ENCODE data around the gene IGF1R.

The IGF1R gene

DNA sequence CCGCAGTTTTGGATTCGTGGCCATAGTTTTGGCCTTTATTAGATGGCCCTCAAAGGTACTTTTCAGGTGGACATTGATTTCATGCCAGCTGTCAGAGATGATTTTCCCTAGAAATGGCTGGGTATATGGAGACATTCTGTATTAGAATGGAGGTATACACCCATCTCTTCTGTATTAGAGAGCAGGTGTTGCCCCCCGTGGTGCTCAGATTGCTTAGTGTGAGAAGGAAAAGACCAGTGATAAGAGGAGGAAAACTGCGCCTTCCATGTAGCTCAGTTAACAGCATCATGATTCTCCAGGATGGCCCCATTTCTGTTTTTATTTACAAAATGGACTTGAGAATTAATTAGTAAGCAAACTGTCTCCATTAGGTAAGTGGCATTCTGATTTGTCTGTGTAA is 145.9 kb downstream of the IGF1R start:
- DNase-seq (ENCODE audit: low read depth in 4 of 4, low spot score in 1 of 4) = no peak

DNA sequence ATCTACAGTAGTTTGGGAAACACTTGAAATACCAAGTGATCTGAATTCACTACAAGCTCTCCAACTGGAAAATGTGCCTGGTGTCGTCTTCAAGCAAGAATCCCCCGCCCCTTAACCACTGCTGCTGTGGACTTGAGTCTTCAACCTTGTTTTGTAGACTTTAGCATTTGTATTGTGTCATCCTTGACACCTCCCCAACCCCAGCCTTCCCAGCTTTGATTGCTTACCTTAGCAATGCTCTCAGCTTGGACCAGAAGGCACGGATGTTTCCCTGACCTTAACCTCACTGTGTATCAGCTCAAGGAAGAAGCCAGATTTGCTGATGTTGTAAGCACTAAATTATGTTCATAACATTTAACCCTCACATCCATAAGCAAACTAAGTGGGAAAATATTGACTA is 146.4 kb downstream of the IGF1R start:
- no peak for DNase-seq (ENCODE audit: low read depth in 4 of 4, low spot score in 1 of 4)

DNA sequence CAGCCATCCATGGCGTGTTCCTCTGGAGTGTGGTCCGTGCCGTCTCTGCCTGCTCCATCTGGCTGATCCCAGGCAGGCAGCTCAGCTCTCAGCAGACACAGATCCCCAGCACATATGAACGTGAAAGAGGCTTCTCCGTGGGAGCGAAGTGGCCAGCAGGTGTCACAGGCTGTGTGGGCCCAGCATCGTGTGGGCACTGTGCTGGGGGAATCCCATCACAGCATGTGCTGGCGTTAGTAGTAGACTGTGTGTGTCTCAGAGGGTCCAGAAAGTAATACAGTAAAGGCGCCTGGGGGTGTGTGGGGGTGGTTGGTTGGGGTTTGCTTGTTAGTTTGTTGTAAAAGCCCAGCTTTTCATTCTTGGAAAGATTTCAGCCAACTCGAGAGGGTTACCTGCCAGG is 147.6 kb downstream of the IGF1R start:
- no peak for DNase-seq (ENCODE audit: low read depth in 4 of 4, low spot score in 1 of 4)

DNA sequence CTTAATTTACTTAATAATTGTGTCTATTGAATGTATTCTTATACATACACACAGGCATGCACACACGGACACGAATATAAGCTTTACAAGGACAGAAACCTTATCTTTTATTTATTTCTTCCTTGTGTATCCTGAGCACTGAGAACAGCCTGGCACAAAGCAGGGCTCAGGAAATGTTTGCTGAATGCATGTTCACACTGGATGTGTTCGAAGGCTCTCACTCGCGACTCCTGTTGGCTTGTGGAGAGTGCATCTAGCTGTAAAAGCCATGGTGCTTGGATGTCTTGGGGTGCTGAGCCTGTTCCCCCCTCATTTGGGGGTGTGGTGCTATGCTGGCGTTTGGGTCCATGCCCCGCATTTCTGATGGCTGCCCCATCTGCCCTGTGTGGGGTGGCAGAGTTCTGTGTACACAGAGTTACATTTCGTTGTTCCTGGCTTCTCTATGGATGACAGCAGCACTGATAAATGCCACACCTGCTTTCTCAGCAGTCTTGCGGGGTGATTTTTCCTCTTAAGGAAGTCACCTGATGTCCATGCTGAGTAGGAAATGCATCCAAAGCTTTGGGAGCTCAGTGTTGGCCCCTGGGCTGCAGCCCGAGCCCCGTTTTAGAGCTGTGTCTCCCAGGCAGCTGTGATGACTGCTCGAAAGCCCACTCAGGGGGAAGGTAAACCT is 148.5 kb downstream of the IGF1R start:
- no peak for DNase-seq (ENCODE audit: low read depth in 4 of 4, low spot score in 1 of 4)

DNA sequence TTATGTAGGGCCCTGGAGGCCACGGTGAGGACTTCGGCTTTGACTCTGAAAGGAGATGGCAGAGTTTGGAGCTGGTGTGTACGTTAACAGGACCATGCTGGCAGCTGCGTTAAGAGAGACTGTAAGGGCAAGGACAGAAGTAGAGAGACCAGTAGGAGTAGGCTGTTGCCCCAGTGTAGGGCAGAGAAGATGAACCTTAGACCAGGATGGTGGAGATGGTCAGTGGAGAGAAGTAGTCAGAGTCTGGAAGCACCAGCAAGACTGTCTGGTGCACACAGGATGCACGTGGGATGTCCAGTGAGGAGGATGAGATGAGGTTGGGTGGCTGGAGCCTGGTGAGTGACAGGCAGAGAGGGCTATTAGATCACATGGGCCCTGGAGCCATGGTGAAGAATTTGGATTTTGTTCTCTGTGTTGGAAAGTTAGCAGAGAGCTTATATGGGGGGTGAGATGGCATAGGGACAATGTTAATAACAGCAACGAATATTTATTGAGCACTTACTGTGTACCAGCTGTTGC is 150.1 kb downstream of the IGF1R start:
- DNase-seq (ENCODE audit: low read depth in 4 of 4, low spot score in 1 of 4) = no peak

DNA sequence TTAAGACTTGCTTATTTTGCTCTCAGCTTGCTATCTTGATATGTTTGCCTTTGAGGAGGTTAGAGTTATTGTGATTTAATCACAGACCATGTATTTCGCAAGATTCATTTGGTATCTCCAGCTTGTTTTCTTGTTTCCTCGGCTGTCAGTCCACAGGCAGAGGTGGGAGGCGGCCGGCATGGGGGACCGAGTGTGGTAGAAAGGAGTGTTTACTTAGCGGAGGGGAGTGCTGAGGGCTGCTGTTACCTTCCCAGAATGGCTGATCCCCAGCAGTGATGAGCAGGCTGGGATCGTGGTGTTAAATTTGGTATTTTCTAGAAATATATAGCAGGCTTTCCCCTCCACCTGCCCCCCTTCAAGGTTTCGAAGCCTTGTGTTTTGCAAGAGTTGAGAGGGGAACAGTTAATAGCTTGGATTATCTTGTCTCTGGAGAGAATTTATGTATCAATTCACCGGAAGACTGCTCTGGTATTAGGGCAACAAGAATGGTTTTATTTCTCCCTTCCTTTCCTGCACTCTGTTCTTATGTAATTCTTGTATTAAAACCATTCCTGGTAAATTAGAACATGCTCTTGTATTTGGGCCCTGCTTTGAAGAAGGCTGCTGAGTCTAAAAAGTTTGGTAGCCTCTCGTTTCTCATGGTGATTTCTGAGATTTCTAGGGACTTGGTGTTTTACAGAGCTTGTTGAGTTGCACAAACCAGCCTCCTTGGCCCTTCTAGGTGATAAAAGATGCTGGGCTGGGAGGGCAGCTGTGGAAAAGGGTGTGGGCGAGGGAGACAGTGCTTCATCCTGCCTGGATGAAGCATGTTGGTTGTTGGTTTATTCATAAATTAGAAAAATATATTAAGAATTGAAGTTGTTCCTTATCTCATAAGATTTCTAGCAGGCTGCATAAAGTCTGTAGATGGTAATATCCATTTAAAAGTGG is 151.4 kb downstream of the IGF1R start:
- DNase-seq (ENCODE audit: low read depth in 4 of 4, low spot score in 1 of 4) = no peak

DNA sequence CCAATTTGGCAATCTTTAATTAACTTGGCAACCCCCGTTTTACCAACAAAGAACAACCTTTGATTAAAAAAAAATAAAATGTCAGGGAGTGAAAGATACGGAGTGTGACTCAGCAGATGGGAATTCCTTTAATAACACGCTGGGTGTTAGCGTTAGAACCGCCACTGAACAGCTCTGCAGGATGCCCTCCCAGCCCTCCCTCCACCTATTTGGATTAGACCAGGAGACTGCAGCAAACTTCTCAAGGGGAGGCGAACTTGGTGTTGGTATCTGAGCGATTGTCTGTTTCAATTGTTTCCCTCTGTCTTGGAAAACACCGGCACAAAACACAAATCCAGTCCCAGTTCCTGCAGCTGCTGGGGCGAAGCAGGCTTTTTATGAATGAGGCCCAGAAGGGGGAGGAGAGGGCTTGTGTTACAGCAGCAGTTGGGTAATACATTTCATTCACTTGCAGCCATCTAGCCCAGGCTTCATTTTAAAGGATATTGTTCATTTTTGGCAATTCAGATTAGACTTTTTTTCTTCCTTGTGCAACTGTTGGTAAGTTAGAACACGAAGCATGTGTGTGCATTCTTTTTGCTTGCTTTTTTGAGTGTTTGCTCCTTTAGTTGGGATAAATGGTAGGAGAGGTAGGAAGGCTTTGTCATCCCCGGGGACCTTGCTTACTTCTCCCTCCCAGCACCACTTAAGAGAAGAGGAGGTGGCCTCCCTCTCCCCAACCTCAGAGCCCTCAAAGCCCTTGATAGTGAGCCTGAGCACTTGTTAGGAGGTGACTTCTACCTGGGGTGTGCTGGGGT is 152.3 kb downstream of the IGF1R start:
- DNase-seq (ENCODE audit: low read depth in 4 of 4, low spot score in 1 of 4) = no peak

DNA sequence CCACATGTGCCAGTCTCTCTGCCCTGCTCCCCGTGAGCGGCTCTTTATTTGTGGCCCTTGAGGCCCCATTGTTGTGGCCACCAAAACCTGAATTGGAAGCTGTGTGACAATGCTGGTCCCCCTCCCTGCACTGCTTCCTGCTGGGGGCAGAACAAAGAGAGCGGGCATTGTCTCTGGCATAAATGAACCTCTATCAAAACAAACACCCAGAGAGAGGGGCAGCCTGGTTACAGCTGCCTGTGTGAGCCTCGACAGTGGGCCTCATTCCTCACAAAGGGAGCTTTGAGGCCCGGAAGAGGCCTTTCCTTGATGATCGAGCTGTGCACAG is 152.9 kb downstream of the IGF1R start:
- no peak for DNase-seq (ENCODE audit: low read depth in 4 of 4, low spot score in 1 of 4)

DNA sequence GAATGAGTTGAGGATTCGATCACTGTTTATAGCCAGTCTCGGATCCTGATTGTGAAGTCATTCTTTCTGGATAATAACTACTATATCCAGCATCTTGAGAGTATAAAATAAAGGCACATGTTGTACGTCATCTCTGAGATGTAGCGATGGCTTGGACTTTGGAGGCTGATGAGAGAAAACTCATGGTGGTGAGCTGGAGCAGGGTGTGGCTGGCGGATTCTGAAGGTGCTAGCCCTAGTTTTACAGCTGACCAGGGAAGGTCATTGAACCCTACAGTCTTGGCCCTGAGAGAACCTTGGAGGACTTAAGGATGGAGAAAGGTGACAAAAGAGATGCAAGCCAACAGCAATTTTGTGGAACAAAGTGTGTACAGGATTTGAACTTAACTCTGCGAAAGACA is 153.8 kb downstream of the IGF1R start:
- DNase-seq (ENCODE audit: low read depth in 4 of 4, low spot score in 1 of 4) = no peak

DNA sequence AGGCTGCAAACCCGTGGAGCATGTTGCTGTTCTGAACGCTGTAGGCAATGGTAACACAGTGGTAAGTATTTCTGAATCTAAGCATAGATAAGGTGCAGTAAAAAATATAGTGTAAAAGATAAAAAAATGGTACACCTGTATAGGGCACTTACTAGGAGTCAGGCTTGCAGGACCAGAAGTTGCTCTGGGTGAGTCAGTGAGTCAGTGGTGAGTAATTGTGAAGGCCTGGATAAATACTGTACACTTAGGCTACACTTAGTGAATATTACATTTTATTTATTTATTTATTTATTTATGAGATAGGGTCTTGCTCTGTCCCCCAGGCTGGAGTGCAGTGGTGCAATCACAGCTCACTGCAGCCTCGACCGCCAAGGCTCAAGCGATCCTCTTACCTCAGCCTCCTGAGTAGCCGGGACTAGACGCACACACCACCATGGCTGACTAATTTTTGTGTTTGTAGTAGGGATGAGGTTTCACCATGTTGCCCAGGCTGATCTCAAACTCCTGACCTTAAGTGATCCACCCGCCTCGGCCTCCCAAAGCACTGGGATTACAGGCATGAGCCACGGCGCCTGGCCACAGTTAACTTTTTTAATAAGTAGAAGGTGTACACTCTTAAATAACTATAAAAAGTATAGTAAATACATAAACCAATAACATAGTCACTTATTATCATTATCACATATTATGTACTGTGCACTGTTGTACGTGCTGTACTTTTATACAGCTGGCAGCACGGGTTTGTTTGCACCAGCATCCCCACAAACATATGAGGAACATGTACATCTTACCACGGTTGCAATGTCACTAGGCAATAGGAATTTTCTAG is 155.1 kb downstream of the IGF1R start:
- no peak for DNase-seq (ENCODE audit: low read depth in 4 of 4, low spot score in 1 of 4)

DNA sequence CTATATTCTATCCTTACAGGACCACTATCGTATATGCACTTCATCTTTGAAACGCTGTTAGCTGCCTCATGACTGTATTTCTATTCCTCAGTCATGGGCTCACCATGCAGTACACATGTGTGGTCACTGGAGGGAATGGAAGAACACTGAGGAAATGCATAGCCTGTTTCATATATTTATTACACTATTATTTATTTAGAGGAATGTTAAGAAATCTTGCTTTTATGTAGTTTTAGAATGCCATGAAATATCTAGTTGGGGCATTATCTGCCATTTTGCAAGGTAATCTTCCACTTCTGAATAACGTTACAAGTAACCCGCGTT is 155.7 kb downstream of the IGF1R start:
- no peak for DNase-seq (ENCODE audit: low read depth in 4 of 4, low spot score in 1 of 4)

DNA sequence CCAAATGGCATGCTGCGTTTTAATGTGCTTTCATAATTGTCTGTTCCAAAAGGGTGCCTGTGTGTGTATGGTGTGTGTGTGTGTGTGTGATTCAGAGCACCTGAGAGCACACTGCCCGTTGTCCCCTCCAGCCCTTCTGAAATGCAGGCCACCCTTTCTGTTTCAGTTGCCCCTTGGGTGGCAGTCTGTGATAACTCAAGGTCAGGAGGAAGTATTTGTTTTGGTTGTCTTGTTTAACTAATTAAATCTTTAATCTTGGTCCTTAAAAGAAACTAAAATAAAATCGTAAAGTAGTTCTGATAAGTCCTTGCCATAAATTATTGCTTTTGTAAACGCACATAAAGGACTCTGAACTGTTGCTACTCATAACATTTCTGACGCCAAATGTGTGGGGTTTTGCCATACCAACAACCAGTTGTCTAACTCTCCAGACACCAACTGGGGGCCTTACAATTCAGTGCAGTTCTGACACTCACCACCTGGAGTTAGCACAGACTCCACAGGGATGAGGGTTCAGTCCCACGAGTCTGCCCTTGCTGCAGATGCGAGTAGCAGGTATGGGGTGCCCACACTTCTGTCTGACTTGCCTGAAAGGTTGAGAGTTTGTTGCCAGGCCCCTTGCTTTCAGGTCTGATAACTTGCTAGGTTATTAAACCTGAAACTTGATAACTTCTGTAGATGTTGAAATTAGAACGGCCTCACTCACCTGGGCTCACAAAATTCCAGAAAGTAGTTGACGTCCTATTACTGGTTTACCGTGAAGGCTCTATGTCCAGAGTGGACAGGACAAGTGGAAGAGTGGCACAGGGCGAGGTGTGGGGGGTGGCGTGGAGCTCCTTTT is 157.3 kb downstream of the IGF1R start:
- no peak for DNase-seq (ENCODE audit: low read depth in 4 of 4, low spot score in 1 of 4)

DNA sequence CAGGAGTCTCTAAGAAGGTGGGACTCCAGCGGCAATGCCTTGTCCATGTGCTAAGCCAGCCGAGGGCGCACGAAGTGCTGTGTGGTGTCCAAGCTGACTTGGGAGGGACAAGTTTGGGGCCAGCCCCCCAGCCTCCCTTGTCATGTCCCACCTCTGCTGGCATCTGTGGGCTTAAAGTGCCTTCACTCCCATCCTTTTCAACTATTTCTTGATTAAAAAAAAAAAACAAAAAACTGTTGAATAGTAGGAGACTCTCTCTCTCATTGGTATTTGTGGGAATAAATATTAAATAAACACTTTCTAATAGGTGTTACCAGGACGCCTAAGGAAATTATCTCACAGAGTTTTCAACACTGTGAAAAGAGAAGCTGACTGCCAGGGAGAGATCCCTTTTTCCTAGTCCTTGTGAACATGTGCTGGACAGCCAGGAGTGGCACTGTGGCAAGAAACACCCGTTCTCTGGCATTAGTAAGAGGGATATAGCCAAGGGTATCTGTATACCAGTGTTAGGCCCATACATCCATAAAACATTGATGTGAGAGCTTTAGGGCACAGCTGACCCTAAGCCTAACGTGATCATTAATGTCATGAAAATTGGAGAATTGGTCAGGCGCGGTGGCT is 158.0 kb downstream of the IGF1R start:
- no peak for DNase-seq (ENCODE audit: low read depth in 4 of 4, low spot score in 1 of 4)

DNA sequence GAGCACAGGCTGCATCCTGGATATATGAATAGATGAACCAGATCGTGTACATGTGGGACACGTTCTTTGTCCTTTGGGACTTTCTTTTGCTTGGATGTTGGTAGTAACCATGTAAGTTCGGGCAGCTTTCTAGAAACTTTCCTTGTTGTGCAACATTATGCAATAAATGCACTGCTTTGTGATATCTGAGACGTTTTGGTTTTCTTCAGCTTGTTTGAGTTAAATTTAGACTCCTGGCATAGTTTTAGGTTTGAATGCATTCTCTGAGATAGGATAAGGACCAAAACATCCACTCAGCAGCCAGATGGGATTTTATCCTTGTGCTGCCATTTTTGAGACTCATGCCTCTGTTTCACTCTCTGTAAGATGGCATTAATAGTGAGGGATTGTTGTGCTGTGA is 158.9 kb downstream of the IGF1R start:
- DNase-seq (ENCODE audit: low read depth in 4 of 4, low spot score in 1 of 4) = no peak

DNA sequence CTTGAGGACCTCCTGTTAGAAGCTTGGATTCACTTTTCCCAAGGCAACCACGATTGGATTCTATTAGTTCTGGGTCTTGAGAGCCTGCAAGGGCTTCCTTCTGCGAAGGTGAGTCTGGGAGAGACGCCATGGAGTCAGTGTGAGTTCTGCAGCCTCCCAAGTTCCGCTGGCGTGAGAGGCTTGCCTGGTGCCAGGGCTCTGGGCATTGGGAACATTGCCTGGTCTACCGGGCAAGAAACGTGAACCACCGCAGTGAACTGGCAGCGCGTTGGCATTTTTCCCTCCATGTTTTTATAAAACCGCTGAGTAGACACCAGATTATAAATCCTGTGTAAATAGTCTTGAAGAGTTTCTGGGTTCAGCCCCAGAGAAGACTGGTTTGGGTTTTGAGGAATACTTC is 160.9 kb downstream of the IGF1R start:
- DNase-seq (ENCODE audit: low read depth in 4 of 4, low spot score in 1 of 4) = no peak

DNA sequence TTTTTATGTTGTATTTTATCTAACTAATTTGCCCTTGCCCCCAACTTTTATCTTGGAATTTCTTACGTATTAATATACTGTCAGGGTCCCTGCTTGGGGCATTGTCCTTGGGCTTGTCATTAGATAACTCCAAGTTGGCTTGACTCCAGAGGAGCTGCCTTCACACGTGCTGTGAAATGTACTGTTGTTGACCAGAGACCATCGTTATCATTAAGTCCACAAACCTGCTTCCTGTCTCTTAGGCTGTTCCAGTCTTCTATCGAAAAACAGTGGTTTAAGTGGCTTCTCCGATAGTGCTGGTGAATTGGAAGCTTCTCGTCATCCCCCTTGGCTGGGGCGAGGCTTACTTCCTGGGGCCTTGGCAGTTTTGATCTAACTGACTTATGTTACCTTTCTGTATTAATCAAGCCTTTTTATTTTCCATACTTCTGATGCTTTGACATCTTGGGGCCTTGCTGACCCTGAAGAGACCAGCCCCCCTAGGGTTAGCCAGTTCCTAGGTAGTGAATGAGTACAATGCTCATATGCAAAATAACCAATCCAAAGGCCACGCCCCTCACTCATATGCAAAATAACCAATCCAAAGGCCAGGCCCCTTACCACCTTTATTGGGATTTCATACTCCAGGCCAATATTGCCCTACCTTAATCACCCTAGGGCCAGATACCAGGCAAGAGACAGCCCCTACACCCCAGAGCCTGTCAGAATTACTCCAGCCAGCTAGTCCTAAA is 164.5 kb downstream of the IGF1R start:
- DNase-seq (ENCODE audit: low read depth in 4 of 4, low spot score in 1 of 4) = no peak

DNA sequence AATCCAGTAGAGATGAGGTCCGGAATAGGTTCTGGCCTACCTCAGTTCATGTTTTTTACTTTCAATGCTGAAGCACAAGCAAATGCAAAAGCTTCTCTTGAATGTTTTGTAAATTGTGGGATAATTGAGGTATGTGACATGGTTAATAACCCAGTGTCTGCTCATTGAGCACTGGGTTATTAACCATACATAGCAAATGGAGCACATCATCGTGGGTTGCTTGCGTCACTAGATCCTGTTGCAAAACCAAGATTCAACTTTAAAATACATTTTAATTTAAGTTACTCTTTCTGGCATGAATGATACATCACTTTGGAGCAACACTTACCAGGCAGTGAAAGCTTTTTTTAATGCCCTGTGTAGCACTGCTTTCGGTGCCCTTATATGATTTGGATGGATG is 165.6 kb downstream of the IGF1R start:
- no peak for DNase-seq (ENCODE audit: low read depth in 4 of 4, low spot score in 1 of 4)

DNA sequence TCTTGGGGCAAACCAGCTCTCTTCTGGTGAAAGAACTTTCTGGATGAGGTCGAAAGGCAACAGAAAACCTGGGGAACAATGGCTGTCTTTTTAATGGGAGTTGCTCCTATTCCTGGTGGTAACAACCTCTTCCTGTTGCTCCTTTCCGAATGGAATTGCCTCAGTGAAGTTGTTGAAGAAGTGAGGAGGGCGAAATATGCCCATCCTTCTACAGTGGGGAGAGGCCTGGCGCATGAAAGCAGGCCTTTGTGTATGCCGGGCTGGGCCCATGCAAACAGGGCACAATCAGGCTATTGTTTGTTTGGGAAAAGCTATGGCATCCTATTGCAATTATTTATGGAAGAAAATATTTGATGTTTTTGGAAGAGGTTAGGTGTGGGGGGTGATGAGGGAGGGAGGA is 166.9 kb downstream of the IGF1R start:
- DNase-seq (ENCODE audit: low read depth in 4 of 4, low spot score in 1 of 4) = no peak

DNA sequence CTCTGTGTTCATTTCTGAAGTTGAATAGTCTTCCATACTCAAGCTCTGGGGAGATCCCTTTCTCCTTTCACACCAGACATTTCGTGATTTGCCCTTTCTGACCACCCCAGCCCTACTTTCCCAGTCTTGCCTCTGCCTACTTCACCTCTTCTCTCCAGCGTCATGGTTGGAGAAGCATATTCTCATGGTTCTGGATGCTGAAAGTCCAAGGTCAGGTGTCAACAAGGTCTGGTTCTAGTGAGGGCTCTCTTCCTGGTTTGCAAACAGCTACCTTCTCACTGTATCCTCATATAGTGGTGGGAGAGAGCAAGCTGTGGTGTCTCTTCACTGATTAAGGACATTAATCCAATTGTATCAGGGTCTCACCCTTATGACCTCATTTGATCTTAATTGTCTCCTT is 169.4 kb downstream of the IGF1R start:
- no peak for DNase-seq (ENCODE audit: low read depth in 4 of 4, low spot score in 1 of 4)
